ENCODE results near the gene RHBDF1. TPM values are rescaled to one million over a fixed set of nuclear protein-coding genes. Genes with fewer than 3 reads are reported as not detected.

The RHBDF1 gene
- total and polyA plus RNA-seq, 9 of the 15 experiments (the other 6 are each of a cell fraction or from before 2014, with no cell fraction given), result 1.0 to 8.2 (median 4.2) TPM

DNA sequence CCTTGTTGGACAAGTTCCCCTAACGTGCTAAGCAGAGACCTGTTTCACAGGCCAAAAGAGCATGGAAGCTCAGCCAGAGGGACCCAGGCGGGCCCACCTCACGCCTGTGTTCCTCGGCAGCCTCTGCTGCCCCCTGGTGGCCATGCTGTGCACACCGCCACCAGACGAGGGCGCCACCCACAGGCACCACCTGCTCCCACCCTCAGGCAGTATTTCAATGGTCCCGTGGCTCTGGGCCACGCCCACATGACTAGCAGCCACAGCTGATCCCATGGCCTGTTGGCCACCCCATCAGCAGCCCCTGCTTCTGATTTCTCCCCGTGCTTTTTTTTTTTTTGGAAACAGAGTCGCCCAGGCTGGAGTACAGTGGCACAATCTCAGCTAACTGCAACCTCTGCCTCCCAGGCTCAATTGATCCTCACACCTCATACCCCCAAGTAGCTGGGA is 24.5 kb upstream of the RHBDF1 start (continued):
- no peak for TF ChIP-seq UBTF (IDR thresholded peaks at IDR 0.05; ENCODE audit: borderline replicate concordance in 1 of 2, low read depth in 2 of 2, low read length in 2 of 2)
- peak; percentile 87 for TF ChIP-seq PKNOX1 (IDR thresholded peaks at IDR 0.05)
- no peak for TF ChIP-seq CEBPB (tag; IDR thresholded peaks at IDR 0.05)
- TF ChIP-seq ZNF778 (CRISPR knock-in tag; IDR thresholded peaks at IDR 0.05), result no peak
- TF ChIP-seq PHTF2 (CRISPR knock-in tag; IDR thresholded peaks at IDR 0.05), result no peak
- TF ChIP-seq, protein P1, sequence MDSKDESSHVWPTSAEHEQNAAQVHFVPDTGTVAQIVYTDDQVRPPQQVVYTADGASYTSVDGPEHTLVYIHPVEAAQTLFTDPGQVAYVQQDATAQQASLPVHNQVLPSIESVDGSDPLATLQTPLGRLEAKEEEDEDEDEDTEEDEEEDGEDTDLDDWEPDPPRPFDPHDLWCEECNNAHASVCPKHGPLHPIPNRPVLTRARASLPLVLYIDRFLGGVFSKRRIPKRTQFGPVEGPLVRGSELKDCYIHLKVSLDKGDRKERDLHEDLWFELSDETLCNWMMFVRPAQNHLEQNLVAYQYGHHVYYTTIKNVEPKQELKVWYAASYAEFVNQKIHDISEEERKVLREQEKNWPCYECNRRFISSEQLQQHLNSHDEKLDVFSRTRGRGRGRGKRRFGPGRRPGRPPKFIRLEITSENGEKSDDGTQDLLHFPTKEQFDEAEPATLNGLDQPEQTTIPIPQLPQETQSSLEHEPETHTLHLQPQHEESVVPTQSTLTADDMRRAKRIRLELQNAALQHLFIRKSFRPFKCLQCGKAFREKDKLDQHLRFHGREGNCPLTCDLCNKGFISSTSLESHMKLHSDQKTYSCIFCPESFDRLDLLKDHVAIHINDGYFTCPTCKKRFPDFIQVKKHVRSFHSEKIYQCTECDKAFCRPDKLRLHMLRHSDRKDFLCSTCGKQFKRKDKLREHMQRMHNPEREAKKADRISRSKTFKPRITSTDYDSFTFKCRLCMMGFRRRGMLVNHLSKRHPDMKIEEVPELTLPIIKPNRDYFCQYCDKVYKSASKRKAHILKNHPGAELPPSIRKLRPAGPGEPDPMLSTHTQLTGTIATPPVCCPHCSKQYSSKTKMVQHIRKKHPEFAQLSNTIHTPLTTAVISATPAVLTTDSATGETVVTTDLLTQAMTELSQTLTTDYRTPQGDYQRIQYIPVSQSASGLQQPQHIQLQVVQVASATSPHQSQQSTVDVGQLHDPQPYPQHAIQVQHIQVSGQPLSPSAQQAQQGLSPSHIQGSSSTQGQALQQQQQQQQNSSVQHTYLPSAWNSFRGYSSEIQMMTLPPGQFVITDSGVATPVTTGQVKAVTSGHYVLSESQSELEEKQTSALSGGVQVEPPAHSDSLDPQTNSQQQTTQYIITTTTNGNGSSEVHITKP (IDR thresholded peaks at IDR 0.05; ENCODE audit: partially characterized antibody), result peak; percentile 58
- no peak for TF ChIP-seq NR2C1 (IDR thresholded peaks at IDR 0.05)
- TF ChIP-seq NR2C1 (tag; IDR thresholded peaks at IDR 0.05), result no peak
- TF ChIP-seq ZNF696 (CRISPR knock-in tag; conservative IDR thresholded peaks at IDR 0.05), result no peak
- TF ChIP-seq, protein P2, sequence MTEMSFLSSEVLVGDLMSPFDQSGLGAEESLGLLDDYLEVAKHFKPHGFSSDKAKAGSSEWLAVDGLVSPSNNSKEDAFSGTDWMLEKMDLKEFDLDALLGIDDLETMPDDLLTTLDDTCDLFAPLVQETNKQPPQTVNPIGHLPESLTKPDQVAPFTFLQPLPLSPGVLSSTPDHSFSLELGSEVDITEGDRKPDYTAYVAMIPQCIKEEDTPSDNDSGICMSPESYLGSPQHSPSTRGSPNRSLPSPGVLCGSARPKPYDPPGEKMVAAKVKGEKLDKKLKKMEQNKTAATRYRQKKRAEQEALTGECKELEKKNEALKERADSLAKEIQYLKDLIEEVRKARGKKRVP (CRISPR knock-in tag; IDR thresholded peaks at IDR 0.05), result no peak
- TF ChIP-seq TFAM (CRISPR knock-in tag; conservative IDR thresholded peaks at IDR 0.05), result no peak
- TF ChIP-seq ZNF76 (CRISPR knock-in tag; IDR thresholded peaks at IDR 0.05; ENCODE audit: borderline replicate concordance), result no peak
- peak; percentile 51 for TF ChIP-seq CCNT2 (IDR thresholded peaks at IDR 0.05; ENCODE audit: borderline replicate concordance, extremely low read depth, insufficient read length, low read depth, low read length)
- TF ChIP-seq ZNF253 (CRISPR knock-in tag; conservative IDR thresholded peaks at IDR 0.05), result no peak
- no peak for TF ChIP-seq NCOA6 (IDR thresholded peaks at IDR 0.05)
- peak; percentile 77 for TF ChIP-seq HMGN3 (IDR thresholded peaks at IDR 0.05; ENCODE audit: borderline replicate concordance, extremely low read depth, insufficient read length, low read depth, low read length)
- no peak for TF ChIP-seq ZNF311 (CRISPR knock-in tag; IDR thresholded peaks at IDR 0.05)
- TF ChIP-seq HMG20B (CRISPR knock-in tag; IDR thresholded peaks at IDR 0.05), result no peak
- TF ChIP-seq DACH1 (IDR thresholded peaks at IDR 0.05; ENCODE audit: partially characterized antibody), result peak; percentile 96
- TF ChIP-seq L3MBTL2 (IDR thresholded peaks at IDR 0.05), result peak; percentile 76
- TF ChIP-seq KLF16 (IDR thresholded peaks at IDR 0.05), result peak; percentile 61
